ENCODE data around the gene LMAN2.
"Not testable (repeated sequence)": the region's sequence is repeated elsewhere in the genome, so short reads cannot be mapped to it uniquely, and the experiment has no call there.

Gene LMAN2

DNA sequence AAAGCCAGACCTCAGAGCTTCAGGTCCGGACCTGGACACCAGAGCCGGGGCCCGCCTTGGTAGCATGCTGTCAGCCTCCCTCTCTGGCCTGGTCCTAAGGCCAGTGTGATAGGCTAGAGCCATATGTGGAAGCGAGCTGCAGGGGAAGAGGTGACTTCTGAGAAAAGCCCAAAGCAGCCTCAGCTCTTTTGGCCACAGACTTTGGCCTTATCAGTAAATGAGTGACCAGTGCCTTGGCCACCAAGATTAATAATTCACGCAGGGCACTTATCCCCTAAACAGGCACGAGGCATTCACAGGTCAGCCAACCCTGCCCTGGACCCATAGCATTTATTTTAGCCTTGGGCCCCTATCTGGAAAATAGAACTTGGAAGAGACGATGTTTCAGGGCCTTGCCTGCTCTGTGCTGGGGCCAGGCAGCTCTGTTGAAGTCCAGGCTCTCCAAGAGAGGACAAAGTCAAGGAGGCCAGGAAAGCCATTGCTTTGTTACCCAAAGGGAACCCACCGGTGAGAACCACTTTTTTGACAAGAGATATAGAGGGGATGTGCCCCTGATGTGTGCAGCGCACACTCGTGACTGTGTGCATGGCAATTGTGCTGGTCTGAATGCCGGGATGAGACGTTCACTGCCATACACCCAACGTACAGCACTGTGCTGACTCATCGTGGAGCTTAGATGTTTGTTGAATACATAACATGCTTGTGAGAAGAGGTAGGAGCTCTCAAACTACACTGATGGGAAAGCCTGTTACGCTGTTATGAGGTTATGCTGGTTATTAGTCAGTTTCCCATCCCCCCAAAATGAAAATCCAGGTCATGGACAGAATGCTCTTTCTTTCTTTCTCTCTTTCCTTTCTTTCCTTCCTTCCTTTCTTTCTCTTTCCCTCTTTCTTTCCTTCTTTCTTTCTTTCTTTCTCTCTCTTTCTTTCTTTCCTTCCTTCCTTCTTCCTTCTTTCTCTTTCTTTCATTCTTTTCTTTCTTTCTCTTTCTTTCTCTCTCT, 27.7 kb upstream of the LMAN2 start:
- no peak overlapping the region for H3K4me3 ChIP-seq (ENCODE audit: low read depth, low read length)
- no peak for TF ChIP-seq CTCF (IDR thresholded peaks at IDR 0.05; ENCODE audit: insufficient read depth, low read depth, low read length, missing control alignments)
- peak; percentile 76 for DNase-seq (ENCODE audit: low read depth)

GRCh38 chr5:177377851-177378776, 26.6 kb upstream of the LMAN2 start:
- DNase-seq (ENCODE audit: low read depth) = no peak
- TF ChIP-seq CTCF (IDR thresholded peaks at IDR 0.05; ENCODE audit: insufficient read depth, low read depth, low read length, missing control alignments) = no peak
- no peak overlapping the region for H3K4me3 ChIP-seq (ENCODE audit: low read depth, low read length)

- no peak overlapping the region for H3K4me3 ChIP-seq (ENCODE audit: low read depth, low read length)
- DNase-seq (ENCODE audit: low read depth) = no peak
- TF ChIP-seq CTCF (IDR thresholded peaks at IDR 0.05; ENCODE audit: insufficient read depth, low read depth, low read length, missing control alignments) = no peak
These were observed 24.6 kb upstream of the LMAN2 start for GRCh38 chr5:177376107-177376506.

GRCh38 chr5:177375516-177375915, 24.0 kb upstream of the LMAN2 start:
- DNase-seq (ENCODE audit: low read depth) = peak; percentile 35
- not testable (repeated sequence) for H3K4me3 ChIP-seq (ENCODE audit: low read depth, low read length)

DNA sequence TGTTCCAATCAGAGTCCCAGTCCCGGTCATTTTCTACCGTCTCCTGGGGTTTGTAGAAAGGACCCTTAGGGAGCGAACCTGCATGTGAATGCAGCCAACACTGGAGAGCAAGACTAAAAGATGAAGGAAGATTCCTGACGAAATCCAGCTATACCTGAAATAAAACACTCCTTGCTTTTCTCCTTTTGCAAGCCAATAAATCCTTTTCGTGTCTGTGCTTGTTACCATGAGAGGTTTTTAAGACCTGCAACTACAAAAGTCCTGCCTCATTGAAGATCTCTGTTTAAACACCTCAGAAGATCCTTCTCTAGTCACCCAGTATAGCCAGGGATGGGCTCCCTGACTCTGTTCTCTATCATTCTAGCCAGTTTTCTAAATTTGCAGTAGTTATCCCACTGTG, 22.7 kb upstream of the LMAN2 start:
- no peak overlapping the region for H3K4me3 ChIP-seq (ENCODE audit: low read depth, low read length)
- no peak for TF ChIP-seq CTCF (IDR thresholded peaks at IDR 0.05; ENCODE audit: insufficient read depth, low read depth, low read length, missing control alignments)
- DNase-seq (ENCODE audit: low read depth) = no peak

- H3K4me3 ChIP-seq (ENCODE audit: low read depth, low read length) = no peak overlapping the region
- TF ChIP-seq CTCF (IDR thresholded peaks at IDR 0.05; ENCODE audit: insufficient read depth, low read depth, low read length, missing control alignments) = no peak
These were observed 22.3 kb upstream of the LMAN2 start for GRCh38 chr5:177373806-177374205.

DNA sequence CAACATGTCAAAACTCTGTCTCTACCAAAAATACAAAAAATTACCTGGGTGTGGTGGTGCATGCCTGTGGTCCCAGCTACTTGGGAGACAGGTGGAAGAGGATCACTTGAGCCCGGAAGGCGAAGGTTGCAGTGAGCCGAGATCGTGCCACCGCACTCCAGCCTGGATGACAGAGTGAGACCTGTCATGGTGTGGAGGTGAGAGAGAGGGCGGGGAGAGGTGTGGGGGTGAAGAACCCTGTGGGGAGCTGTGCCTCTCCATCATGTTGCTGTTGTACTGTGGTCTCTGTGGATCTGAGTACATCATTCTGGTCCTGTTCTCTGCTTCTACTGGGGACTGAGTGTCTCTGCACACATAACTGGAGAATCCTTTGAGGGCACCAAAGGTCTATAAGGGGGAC, 21.4 kb upstream of the LMAN2 start:
- TF ChIP-seq CTCF (IDR thresholded peaks at IDR 0.05; ENCODE audit: insufficient read depth, low read depth, low read length, missing control alignments) = no peak
- H3K4me3 ChIP-seq (ENCODE audit: low read depth, low read length) = no peak overlapping the region
- no peak for DNase-seq (ENCODE audit: low read depth)

More at GRCh38 chr5:177373806-177374205, 22.3 kb upstream of the LMAN2 start:
- no peak for DNase-seq (ENCODE audit: low read depth)
